ENCODE data around the gene ADAMTS17. TPM values are rescaled to one million over a fixed set of nuclear protein-coding genes. Genes with fewer than 3 reads are reported as not detected.

ADAMTS17 gene
- total RNA-seq, 1 experiment from 2014 or later, result 1.8 TPM

DNA sequence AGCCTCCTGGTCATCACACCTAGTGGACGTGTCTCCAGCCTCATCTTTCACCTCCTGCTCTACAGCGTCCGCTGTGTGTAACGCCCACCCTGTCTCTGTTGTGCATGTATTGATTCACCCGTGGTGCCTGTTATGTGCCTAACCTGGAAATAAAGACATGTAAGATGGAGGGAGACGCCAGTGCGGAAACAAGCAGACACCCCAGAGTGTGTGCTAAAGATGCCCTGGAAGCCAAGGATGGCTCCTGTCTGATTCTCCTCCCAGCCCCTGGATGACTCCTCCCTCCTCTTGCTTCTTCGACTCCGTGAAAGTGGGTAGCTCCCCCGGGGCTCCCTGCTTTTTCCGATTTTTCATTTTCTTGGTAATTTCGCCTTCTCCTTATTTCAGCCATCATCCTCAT is 241.8 kb downstream of the ADAMTS17 start:
- TF ChIP-seq, protein P1, sequence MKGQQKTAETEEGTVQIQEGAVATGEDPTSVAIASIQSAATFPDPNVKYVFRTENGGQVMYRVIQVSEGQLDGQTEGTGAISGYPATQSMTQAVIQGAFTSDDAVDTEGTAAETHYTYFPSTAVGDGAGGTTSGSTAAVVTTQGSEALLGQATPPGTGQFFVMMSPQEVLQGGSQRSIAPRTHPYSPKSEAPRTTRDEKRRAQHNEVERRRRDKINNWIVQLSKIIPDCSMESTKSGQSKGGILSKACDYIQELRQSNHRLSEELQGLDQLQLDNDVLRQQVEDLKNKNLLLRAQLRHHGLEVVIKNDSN (CRISPR knock-in tag; IDR thresholded peaks at IDR 0.05), result no peak
- TF ChIP-seq PREB (CRISPR knock-in tag; IDR thresholded peaks at IDR 0.05; ENCODE audit: borderline replicate concordance) (no peak), ATF1 (CRISPR knock-in tag; IDR thresholded peaks at IDR 0.05) (no peak), CBFB (CRISPR knock-in tag; IDR thresholded peaks at IDR 0.05; ENCODE audit: low read depth) (no peak), NFYB (CRISPR knock-in tag; conservative IDR thresholded peaks at IDR 0.05; ENCODE audit: low read depth) (no peak), RORB (CRISPR knock-in tag; IDR thresholded peaks at IDR 0.05) (no peak)
- TF ChIP-seq, protein P2, sequence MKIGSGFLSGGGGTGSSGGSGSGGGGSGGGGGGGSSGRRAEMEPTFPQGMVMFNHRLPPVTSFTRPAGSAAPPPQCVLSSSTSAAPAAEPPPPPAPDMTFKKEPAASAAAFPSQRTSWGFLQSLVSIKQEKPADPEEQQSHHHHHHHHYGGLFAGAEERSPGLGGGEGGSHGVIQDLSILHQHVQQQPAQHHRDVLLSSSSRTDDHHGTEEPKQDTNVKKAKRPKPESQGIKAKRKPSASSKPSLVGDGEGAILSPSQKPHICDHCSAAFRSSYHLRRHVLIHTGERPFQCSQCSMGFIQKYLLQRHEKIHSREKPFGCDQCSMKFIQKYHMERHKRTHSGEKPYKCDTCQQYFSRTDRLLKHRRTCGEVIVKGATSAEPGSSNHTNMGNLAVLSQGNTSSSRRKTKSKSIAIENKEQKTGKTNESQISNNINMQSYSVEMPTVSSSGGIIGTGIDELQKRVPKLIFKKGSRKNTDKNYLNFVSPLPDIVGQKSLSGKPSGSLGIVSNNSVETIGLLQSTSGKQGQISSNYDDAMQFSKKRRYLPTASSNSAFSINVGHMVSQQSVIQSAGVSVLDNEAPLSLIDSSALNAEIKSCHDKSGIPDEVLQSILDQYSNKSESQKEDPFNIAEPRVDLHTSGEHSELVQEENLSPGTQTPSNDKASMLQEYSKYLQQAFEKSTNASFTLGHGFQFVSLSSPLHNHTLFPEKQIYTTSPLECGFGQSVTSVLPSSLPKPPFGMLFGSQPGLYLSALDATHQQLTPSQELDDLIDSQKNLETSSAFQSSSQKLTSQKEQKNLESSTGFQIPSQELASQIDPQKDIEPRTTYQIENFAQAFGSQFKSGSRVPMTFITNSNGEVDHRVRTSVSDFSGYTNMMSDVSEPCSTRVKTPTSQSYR (CRISPR knock-in tag; IDR thresholded peaks at IDR 0.05), result no peak
- TF ChIP-seq, protein P3, sequence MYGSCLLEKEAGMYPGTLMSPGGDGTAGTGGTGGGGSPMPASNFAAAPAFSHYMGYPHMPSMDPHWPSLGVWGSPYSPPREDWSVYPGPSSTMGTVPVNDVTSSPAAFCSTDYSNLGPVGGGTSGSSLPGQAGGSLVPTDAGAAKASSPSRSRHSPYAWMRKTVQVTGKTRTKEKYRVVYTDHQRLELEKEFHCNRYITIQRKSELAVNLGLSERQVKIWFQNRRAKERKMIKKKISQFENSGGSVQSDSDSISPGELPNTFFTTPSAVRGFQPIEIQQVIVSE (CRISPR knock-in tag; IDR thresholded peaks at IDR 0.05; ENCODE audit: borderline replicate concordance), result no peak
- TF ChIP-seq, protein P4, sequence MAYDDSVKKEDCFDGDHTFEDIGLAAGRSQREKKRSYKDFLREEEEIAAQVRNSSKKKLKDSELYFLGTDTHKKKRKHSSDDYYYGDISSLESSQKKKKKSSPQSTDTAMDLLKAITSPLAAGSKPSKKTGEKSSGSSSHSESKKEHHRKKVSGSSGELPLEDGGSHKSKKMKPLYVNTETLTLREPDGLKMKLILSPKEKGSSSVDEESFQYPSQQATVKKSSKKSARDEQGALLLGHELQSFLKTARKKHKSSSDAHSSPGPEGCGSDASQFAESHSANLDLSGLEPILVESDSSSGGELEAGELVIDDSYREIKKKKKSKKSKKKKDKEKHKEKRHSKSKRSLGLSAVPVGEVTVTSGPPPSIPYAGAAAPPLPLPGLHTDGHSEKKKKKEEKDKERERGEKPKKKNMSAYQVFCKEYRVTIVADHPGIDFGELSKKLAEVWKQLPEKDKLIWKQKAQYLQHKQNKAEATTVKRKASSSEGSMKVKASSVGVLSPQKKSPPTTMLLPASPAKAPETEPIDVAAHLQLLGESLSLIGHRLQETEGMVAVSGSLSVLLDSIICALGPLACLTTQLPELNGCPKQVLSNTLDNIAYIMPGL (CRISPR knock-in tag; IDR thresholded peaks at IDR 0.05), result no peak
- no peaks in the 10 kb centered on the region for H3K4me1 Mint-ChIP-seq
- no peaks in the 10 kb centered on the region; the same call in 1 of the 2 replicates for H3K27me3 Mint-ChIP-seq (ENCODE audit: low read depth)
- no peak for ATAC-seq
- CTCF ChIA-PET, result interaction anchor here (1.1 kb wide), 1 partner anchor 239 kb away, joined by 4 read pairs; no protein-coding TSS in a partner anchor
- POLR2A ChIA-PET, result no interaction called here
- H3K36me3 Mint-ChIP-seq, result no peaks in the 10 kb centered on the region
- H3K4me3 Mint-ChIP-seq, result no peak overlapping the region
- no peak overlapping the region for H3K27ac Mint-ChIP-seq
- H3K9me3 Mint-ChIP-seq, result peaks cover 12% of the 10 kb centered on the region; the same call in 1 of the 2 replicates
- no peak for DNase-seq (ENCODE audit: low spot score)

DNA sequence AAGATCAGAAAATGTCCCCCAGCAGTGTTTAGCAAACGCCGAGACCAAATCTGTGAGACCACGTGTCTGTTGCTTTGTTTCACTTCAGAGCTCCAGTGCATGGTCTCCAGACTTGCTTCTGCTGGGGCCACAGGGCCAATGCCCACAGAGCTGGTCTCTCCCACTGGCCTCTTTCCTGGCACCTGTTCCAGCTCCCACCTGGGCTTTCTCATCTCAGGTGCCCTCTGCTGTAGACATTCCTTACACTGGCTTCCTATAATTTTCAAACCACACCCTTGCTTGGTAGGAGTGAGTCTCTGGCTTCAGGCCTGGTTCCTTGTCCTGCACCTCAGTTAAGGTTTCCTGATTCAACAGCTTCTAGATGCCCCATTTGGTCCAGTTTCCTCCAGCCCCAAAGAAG is 243.1 kb downstream of the ADAMTS17 start:
- POLR2A ChIA-PET, result interaction anchor here (0.7 kb wide), 1 partner anchor 112 kb away, joined by 3 read pairs; no protein-coding TSS in a partner anchor
- no peaks in the 10 kb centered on the region for H3K36me3 Mint-ChIP-seq
- no peak for DNase-seq (ENCODE audit: low spot score)
- peaks cover 12% of the 10 kb centered on the region; the same call in 1 of the 2 replicates for H3K9me3 Mint-ChIP-seq
- H3K4me3 Mint-ChIP-seq, result no peak overlapping the region
- CTCF ChIA-PET, result no interaction called here
- no peak for ATAC-seq
- H3K27ac Mint-ChIP-seq, result no peak overlapping the region
- H3K4me1 Mint-ChIP-seq, result peaks cover 5% of the 10 kb centered on the region
- no peaks in the 10 kb centered on the region; the same call in 1 of the 2 replicates for H3K27me3 Mint-ChIP-seq (ENCODE audit: low read depth)
- TF ChIP-seq, protein P5, sequence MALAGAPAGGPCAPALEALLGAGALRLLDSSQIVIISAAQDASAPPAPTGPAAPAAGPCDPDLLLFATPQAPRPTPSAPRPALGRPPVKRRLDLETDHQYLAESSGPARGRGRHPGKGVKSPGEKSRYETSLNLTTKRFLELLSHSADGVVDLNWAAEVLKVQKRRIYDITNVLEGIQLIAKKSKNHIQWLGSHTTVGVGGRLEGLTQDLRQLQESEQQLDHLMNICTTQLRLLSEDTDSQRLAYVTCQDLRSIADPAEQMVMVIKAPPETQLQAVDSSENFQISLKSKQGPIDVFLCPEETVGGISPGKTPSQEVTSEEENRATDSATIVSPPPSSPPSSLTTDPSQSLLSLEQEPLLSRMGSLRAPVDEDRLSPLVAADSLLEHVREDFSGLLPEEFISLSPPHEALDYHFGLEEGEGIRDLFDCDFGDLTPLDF (CRISPR knock-in tag; IDR thresholded peaks at IDR 0.05), result no peak
- TF ChIP-seq HMGA2 (CRISPR knock-in tag; IDR thresholded peaks at IDR 0.05) (no peak), ZNF423 (CRISPR knock-in tag; IDR thresholded peaks at IDR 0.05) (no peak), PREB (CRISPR knock-in tag; IDR thresholded peaks at IDR 0.05; ENCODE audit: borderline replicate concordance) (no peak), TEAD4 (CRISPR knock-in tag; IDR thresholded peaks at IDR 0.05) (no peak), TEAD1 (CRISPR knock-in tag; IDR thresholded peaks at IDR 0.05) (no peak), ZNF138 (CRISPR knock-in tag; conservative IDR thresholded peaks at IDR 0.05) (no peak)
- TF ChIP-seq, protein P6, sequence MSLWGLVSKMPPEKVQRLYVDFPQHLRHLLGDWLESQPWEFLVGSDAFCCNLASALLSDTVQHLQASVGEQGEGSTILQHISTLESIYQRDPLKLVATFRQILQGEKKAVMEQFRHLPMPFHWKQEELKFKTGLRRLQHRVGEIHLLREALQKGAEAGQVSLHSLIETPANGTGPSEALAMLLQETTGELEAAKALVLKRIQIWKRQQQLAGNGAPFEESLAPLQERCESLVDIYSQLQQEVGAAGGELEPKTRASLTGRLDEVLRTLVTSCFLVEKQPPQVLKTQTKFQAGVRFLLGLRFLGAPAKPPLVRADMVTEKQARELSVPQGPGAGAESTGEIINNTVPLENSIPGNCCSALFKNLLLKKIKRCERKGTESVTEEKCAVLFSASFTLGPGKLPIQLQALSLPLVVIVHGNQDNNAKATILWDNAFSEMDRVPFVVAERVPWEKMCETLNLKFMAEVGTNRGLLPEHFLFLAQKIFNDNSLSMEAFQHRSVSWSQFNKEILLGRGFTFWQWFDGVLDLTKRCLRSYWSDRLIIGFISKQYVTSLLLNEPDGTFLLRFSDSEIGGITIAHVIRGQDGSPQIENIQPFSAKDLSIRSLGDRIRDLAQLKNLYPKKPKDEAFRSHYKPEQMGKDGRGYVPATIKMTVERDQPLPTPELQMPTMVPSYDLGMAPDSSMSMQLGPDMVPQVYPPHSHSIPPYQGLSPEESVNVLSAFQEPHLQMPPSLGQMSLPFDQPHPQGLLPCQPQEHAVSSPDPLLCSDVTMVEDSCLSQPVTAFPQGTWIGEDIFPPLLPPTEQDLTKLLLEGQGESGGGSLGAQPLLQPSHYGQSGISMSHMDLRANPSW (CRISPR knock-in tag; conservative IDR thresholded peaks at IDR 0.05; ENCODE audit: low read depth), result no peak
- TF ChIP-seq, protein P7, sequence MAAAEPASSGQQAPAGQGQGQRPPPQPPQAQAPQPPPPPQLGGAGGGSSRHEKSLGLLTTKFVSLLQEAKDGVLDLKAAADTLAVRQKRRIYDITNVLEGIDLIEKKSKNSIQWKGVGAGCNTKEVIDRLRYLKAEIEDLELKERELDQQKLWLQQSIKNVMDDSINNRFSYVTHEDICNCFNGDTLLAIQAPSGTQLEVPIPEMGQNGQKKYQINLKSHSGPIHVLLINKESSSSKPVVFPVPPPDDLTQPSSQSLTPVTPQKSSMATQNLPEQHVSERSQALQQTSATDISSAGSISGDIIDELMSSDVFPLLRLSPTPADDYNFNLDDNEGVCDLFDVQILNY (CRISPR knock-in tag; IDR thresholded peaks at IDR 0.05), result no peak
- TF ChIP-seq, protein P4 (CRISPR knock-in tag; IDR thresholded peaks at IDR 0.05), result no peak
- TF ChIP-seq, protein P8, sequence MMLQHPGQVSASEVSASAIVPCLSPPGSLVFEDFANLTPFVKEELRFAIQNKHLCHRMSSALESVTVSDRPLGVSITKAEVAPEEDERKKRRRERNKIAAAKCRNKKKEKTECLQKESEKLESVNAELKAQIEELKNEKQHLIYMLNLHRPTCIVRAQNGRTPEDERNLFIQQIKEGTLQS (CRISPR knock-in tag; conservative IDR thresholded peaks at IDR 0.05), result no peak
